ENCODE results near the gene KIFC3. TPM values are rescaled to one million over a fixed set of nuclear protein-coding genes. Genes with fewer than 3 reads are reported as not detected.

KIFC3 gene
- total and polyA plus RNA-seq, 2 of the 13 experiments (the other 11 are each of a cell fraction or from before 2014, with no cell fraction given) = 42.1 to 45.3 TPM

- peak; percentile 98 for TF ChIP-seq ZNF687 (CRISPR knock-in tag; IDR thresholded peaks at IDR 0.05)
- TF ChIP-seq ZNF770 (CRISPR knock-in tag; IDR thresholded peaks at IDR 0.05) = no peak
- TF ChIP-seq SMC3 (IDR thresholded peaks at IDR 0.05; ENCODE audit: low read length) = no peak
- no peak; the same call in 1 of the 2 replicates for TF ChIP-seq SNAPC4 (CRISPR knock-in tag; IDR thresholded peaks at IDR 0.05)
- TF ChIP-seq ZNF841 (CRISPR knock-in tag; IDR thresholded peaks at IDR 0.05; ENCODE audit: borderline replicate concordance) = peak; percentile 83
- TF ChIP-seq E2F5 (CRISPR knock-in tag; conservative IDR thresholded peaks at IDR 0.05) = no peak
- TF ChIP-seq ZC3H13 (CRISPR knock-in tag; IDR thresholded peaks at IDR 0.05) = peak; percentile 93
- TF ChIP-seq ELK4 (CRISPR knock-in tag; IDR thresholded peaks at IDR 0.05; ENCODE audit: borderline replicate concordance) = no peak
- no peak for TF ChIP-seq NR2F6 (IDR thresholded peaks at IDR 0.05)
- TF ChIP-seq NR2F6 (CRISPR knock-in tag; IDR thresholded peaks at IDR 0.05) = peak; percentile 22; the same call in 1 of the 2 replicates
- TF ChIP-seq FOXA3 (CRISPR knock-in tag; IDR thresholded peaks at IDR 0.05) = peak; percentile 59
- no peak for TF ChIP-seq XRCC5 (optimal IDR thresholded peaks at IDR 0.05; ENCODE audit: low read length)
- no peak for TF ChIP-seq MBNL3 (CRISPR knock-in tag; conservative IDR thresholded peaks at IDR 0.05)
- 0 out of 2 replicates have a peak, but pooled peaks have one; percentile 59 for TF ChIP-seq ZNF367 (CRISPR knock-in tag; IDR thresholded peaks at IDR 0.05; ENCODE audit: borderline replicate concordance)
- TF ChIP-seq ZNF703 (CRISPR knock-in tag; IDR thresholded peaks at IDR 0.05; ENCODE audit: borderline replicate concordance) = peak; percentile 90
Observed at GRCh38 chr16:57802341-57803133, at the start of gene KIFC3 (continued).

All from HepG2 (cell line).